ENCODE data around the gene OXCT1. TPM values are rescaled to one million over a fixed set of nuclear protein-coding genes. Genes with fewer than 3 reads are reported as not detected.

OXCT1 gene
- total RNA-seq, 1 donor from 2014 or later = 44.6 TPM

DNA sequence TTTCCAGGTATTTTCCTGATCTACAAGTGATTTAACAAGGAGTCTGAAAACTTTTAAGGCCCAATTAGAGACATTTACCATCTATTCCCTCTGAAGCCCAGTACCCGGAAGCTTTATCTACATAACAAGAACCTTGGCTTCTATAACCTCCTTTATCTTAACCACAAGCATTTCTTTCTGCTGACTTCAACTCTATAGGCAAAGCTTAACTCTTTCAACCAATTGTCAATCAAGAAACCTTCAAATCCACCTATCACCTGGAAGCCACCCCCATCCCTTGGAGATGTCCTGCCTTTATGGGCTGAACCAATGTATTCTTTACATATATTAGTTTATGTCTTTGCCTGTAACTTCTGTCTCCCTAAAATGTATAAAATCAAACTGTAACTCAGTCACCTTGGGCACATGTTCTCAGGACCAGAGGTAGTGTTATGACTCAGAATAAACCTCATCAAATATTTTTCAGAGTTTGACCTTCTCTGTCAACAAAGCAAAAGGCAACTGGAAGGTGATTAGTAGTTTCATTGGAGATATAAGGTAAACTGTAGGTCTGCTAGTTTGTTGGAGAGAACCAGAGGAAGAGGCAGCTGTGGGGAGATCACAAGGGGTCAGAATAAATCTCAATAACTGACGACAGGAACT, 21.0 kb upstream of the OXCT1 start:
- H3K36me3 Mint-ChIP-seq (ENCODE audit: low read depth) = peaks cover 1% of the 10 kb centered on the region
- no peak for DNase-seq (ENCODE audit: low spot score)
- H3K27ac Mint-ChIP-seq (ENCODE audit: unreplicated experiment) = no peak overlapping the region
- peaks cover 43% of the 10 kb centered on the region for H3K27me3 Mint-ChIP-seq (ENCODE audit: low read depth)
- no peak overlapping the region for H3K4me3 Mint-ChIP-seq (ENCODE audit: unreplicated experiment)
- no peaks in the 10 kb centered on the region for H3K9me3 Mint-ChIP-seq (ENCODE audit: low read depth)
- no peaks in the 10 kb centered on the region for H3K4me1 Mint-ChIP-seq (ENCODE audit: low read depth)
- TF ChIP-seq, protein P1, sequence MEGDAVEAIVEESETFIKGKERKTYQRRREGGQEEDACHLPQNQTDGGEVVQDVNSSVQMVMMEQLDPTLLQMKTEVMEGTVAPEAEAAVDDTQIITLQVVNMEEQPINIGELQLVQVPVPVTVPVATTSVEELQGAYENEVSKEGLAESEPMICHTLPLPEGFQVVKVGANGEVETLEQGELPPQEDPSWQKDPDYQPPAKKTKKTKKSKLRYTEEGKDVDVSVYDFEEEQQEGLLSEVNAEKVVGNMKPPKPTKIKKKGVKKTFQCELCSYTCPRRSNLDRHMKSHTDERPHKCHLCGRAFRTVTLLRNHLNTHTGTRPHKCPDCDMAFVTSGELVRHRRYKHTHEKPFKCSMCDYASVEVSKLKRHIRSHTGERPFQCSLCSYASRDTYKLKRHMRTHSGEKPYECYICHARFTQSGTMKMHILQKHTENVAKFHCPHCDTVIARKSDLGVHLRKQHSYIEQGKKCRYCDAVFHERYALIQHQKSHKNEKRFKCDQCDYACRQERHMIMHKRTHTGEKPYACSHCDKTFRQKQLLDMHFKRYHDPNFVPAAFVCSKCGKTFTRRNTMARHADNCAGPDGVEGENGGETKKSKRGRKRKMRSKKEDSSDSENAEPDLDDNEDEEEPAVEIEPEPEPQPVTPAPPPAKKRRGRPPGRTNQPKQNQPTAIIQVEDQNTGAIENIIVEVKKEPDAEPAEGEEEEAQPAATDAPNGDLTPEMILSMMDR (IDR thresholded peaks at IDR 0.05) = no peak

- Mint-ChIP-seq H3K4me3 (ENCODE audit: unreplicated experiment) (no peak overlapping the region), H3K36me3 (ENCODE audit: low read depth) (no peaks in the 10 kb centered on the region), H3K27ac (ENCODE audit: unreplicated experiment) (no peak overlapping the region), H3K27me3 (ENCODE audit: low read depth) (peaks cover 21% of the 10 kb centered on the region), H3K4me1 (ENCODE audit: low read depth) (no peaks in the 10 kb centered on the region), H3K9me3 (ENCODE audit: low read depth) (no peaks in the 10 kb centered on the region)
- TF ChIP-seq, protein P1 (IDR thresholded peaks at IDR 0.05) = no peak
- DNase-seq (ENCODE audit: low spot score) = no peak
These were observed 15.1 kb upstream of the OXCT1 start for GRCh38 chr5:41885286-41885685.

- Mint-ChIP-seq H3K27me3 (ENCODE audit: low read depth) (peaks cover 14% of the 10 kb centered on the region), H3K4me1 (ENCODE audit: low read depth) (peaks cover 2% of the 10 kb centered on the region), H3K4me3 (ENCODE audit: unreplicated experiment) (no peak overlapping the region), H3K36me3 (ENCODE audit: low read depth) (no peaks in the 10 kb centered on the region), H3K9me3 (ENCODE audit: low read depth) (no peaks in the 10 kb centered on the region), H3K27ac (ENCODE audit: unreplicated experiment) (no peak overlapping the region)
- TF ChIP-seq, protein P1 (IDR thresholded peaks at IDR 0.05) = no peak
- no peak for DNase-seq (ENCODE audit: low spot score)
These were observed 13.7 kb upstream of the OXCT1 start for GRCh38 chr5:41883936-41884335.

- H3K27me3 Mint-ChIP-seq (ENCODE audit: low read depth) = peaks cover 12% of the 10 kb centered on the region
- no peak overlapping the region for H3K27ac Mint-ChIP-seq (ENCODE audit: unreplicated experiment)
These were observed 13.0 kb upstream of the OXCT1 start for GRCh38 chr5:41883243-41883642.

GRCh38 chr5:41882765-41883164, 12.5 kb upstream of the OXCT1 start:
- Mint-ChIP-seq H3K36me3 (ENCODE audit: low read depth) (no peaks in the 10 kb centered on the region), H3K9me3 (ENCODE audit: low read depth) (no peaks in the 10 kb centered on the region), H3K4me3 (ENCODE audit: unreplicated experiment) (no peak overlapping the region), H3K27ac (ENCODE audit: unreplicated experiment) (no peak overlapping the region), H3K27me3 (ENCODE audit: low read depth) (peaks cover 8% of the 10 kb centered on the region), H3K4me1 (ENCODE audit: low read depth) (peaks cover 5% of the 10 kb centered on the region)
- DNase-seq (ENCODE audit: low spot score) = no peak
- TF ChIP-seq, protein P1 (IDR thresholded peaks at IDR 0.05) = no peak

More at GRCh38 chr5:41883243-41883642, 13.0 kb upstream of the OXCT1 start:
- Mint-ChIP-seq H3K36me3 (ENCODE audit: low read depth) (no peaks in the 10 kb centered on the region), H3K4me3 (ENCODE audit: unreplicated experiment) (no peak overlapping the region), H3K9me3 (ENCODE audit: low read depth) (no peaks in the 10 kb centered on the region), H3K4me1 (ENCODE audit: low read depth) (peaks cover 5% of the 10 kb centered on the region)
- DNase-seq (ENCODE audit: low spot score) = no peak
- TF ChIP-seq, protein P1 (IDR thresholded peaks at IDR 0.05) = no peak

All from chondrocyte (in vitro differentiated cells).